Mammary epithelial cell (primary cell): ENCODE measurements around the gene DNAJA3.

ENCODE experiments used
- EZH2 ChIP-seq: IDR thresholded peaks from 2 replicates; pipeline ENCODE4 v1.6.1; 2012; ENCODE audit warnings: low read length, inconsistent platforms, borderline replicate concordance
- TF ChIP-seq, protein P1 (sequence below), 2 donors: IDR thresholded peaks in 1 of 2; conservative IDR thresholded peaks in 1 of 2; 2 replicates each; pipeline ENCODE4 v1.5.1; 2011 to 2012; ENCODE audit warnings: inconsistent platforms in 2 of 2, low read length in 2 of 2, mild to moderate bottlenecking in 2 of 2, control low read depth in 1 of 2, low read depth in 1 of 2; ENCODE audit not compliant: insufficient read depth in 1 of 2; ENCODE audit errors: extremely low read depth in 1 of 2

DNA sequence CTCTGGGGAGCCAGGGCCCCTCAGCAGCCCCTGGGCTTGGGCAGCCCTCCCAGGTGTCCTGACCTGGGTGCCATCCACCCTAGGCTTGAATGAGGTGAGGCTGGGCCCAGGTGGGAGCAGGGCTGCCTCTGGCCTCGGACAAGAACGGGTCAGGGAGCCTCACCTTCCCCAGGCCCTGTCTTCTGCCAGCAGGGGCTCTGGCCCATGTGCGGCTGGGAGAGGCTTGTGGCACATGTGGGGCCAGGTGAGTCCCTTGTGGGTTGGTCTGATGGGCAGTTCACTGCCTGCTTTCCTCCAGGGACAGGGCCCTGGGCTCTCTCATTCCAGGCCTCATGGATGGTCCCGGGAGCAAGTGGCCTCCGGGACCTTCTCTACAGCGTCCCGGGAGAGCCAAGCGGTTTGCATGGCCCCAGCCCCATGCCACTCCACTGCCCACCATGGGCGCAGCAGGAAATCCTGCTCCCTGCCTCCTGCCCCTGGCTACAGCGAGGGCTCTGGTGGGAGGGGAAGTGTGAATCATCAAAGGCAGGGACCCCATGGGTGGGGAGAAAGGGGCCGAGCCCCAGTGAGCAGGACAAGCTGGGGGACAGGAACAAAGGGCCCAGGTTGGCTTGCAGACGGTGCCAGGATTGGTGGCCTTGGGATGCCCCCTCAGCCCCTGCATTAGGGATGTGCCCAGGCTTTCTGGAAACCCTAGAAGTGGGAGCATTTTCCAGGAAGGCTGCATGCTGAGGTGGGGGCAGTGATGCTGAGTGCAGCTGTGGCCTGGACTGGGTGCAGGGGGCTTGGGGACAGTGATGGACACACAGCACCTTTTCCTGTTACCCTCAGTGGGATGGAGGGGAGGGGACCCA, 41.9 kb upstream of the DNAJA3 start:
- TF ChIP-seq, protein P1, sequence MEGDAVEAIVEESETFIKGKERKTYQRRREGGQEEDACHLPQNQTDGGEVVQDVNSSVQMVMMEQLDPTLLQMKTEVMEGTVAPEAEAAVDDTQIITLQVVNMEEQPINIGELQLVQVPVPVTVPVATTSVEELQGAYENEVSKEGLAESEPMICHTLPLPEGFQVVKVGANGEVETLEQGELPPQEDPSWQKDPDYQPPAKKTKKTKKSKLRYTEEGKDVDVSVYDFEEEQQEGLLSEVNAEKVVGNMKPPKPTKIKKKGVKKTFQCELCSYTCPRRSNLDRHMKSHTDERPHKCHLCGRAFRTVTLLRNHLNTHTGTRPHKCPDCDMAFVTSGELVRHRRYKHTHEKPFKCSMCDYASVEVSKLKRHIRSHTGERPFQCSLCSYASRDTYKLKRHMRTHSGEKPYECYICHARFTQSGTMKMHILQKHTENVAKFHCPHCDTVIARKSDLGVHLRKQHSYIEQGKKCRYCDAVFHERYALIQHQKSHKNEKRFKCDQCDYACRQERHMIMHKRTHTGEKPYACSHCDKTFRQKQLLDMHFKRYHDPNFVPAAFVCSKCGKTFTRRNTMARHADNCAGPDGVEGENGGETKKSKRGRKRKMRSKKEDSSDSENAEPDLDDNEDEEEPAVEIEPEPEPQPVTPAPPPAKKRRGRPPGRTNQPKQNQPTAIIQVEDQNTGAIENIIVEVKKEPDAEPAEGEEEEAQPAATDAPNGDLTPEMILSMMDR (conservative IDR thresholded peaks at IDR 0.05 in 1 of 2, IDR thresholded peaks at IDR 0.05 in 1 of 2; ENCODE audit: extremely low read depth in 1 of 2, insufficient read depth in 1 of 2, low read depth in 1 of 2, low read length in 2 of 2): no peak
- TF ChIP-seq EZH2: no peak
